SK-N-SH (cell line): ENCODE results near the gene TRMU. TPM values are rescaled to one million over a fixed set of nuclear protein-coding genes. Genes with fewer than 3 reads are reported as not detected.

Experiments
- CTCF ChIA-PET: fragments of 300-600, 350-600 bp; formaldehyde crosslinking; extraction: SDS; loops from one replicate; lab custom pipeline; 2021; lab: Yijun Ruan, JAX
- POLR2A ChIA-PET: fragments of 350-600 bp; sonication (Branson Sonifier 250); formaldehyde crosslinking; extraction: SDS; loops from one replicate; lab custom pipeline; 2020; ENCODE audit warnings: antibody characterized with exemption, inconsistent platforms; lab: Yijun Ruan, JAX
- DNase-seq: peaks from one replicate; pipeline ENCODE4 v3.0.0; 2012
- H2AFZ ChIP-seq: fragments of 200-600 bp; sonication (generic); 2 replicates; pipeline ENCODE4 v1.8.1; 2016; ENCODE audit warnings: antibody characterized with exemption, mild to moderate bottlenecking, low read depth
- H3F3A ChIP-seq: fragments of 200-600 bp; sonication (generic); replicated peaks from 2 replicates; pipeline ENCODE3; 2016; ENCODE audit warnings: antibody characterized with exemption, mild to moderate bottlenecking; ENCODE audit not compliant: insufficient read depth
- H3K27ac ChIP-seq, 2 experiments: fragments of 200-500 bp in 1 of 2; fragments of 200-600 bp in 1 of 2; sonication (Bioruptor generic) in 1 of 2; sonication (generic), shearing (Covaris generic) in 1 of 2; 2 replicates each; pipeline versions ENCODE4 v1.5.1 to v1.6.1; 2014 to 2016; ENCODE audit warnings: low read depth in 2 of 2, inconsistent platforms in 1 of 2, low read length in 1 of 2, mild to moderate bottlenecking in 1 of 2, mixed read lengths in 1 of 2
- H3K27me3 ChIP-seq: fragments of 200-600 bp; sonication (generic), shearing (Covaris generic); 2 replicates; pipeline ENCODE4 v1.6.1; 2016; ENCODE audit warnings: mixed run types; ENCODE audit not compliant: insufficient read depth
- H3K36me3 ChIP-seq, 2 experiments: fragments of 200-500 bp in 1 of 2; fragments of 200-600 bp in 1 of 2; sonication (Bioruptor generic) in 1 of 2; sonication (generic) in 1 of 2; replicated peaks in 1 of 2; 2 replicates each; pipeline versions ENCODE3 to v1.5.1; 2014 to 2016; ENCODE audit warnings: low read length in 1 of 2, mild to moderate bottlenecking in 1 of 2; ENCODE audit not compliant: insufficient read depth in 2 of 2, control insufficient read depth in 1 of 2
- H3K4me1 ChIP-seq, 2 experiments: fragments of 200-500 bp in 1 of 2; fragments of 200-600 bp in 1 of 2; sonication (Bioruptor generic) in 1 of 2; sonication (generic), shearing (Covaris generic) in 1 of 2; 2 replicates each; pipeline versions ENCODE4 v1.5.1 to v1.6.1; 2014 to 2016; ENCODE audit warnings: low read depth in 1 of 2, low read length in 1 of 2, mixed run types in 1 of 2; ENCODE audit not compliant: insufficient read depth in 2 of 2, control insufficient read depth in 1 of 2
- H3K4me2 ChIP-seq: fragments of 200-600 bp; sonication (generic), shearing (Covaris generic); 2 replicates; pipeline ENCODE4 v1.6.1; 2017; ENCODE audit warnings: mixed run types
- H3K4me3 ChIP-seq, 2 experiments: fragments of 200-500 bp in 1 of 2; fragments of 200-600 bp in 1 of 2; sonication (Bioruptor generic) in 1 of 2; sonication (generic), shearing (Covaris generic) in 1 of 2; 2 replicates each; pipeline versions ENCODE4 v1.5.1 to v1.8.1; 2014 to 2016; ENCODE audit warnings: low read depth in 2 of 2, inconsistent platforms in 1 of 2, low read length in 1 of 2, mild to moderate bottlenecking in 1 of 2, mixed read lengths in 1 of 2, moderate library complexity in 1 of 2
- H3K79me2 ChIP-seq: fragments of 200-600 bp; sonication (generic); 2 replicates; pipeline ENCODE4 v1.8.1; 2017; ENCODE audit warnings: mild to moderate bottlenecking; ENCODE audit not compliant: insufficient read depth
- H3K9ac ChIP-seq: fragments of 200-600 bp; sonication (generic); 2 replicates; pipeline ENCODE4 v1.6.1; 2017; ENCODE audit warnings: mixed run types
- H3K9me2 ChIP-seq: fragments of 200-600 bp; sonication (generic); 2 replicates; pipeline ENCODE4 v1.6.1; 2017; ENCODE audit warnings: mixed run types
- H3K9me3 ChIP-seq: fragments of 200-600 bp; sonication (generic); 2 replicates; pipeline ENCODE4 v1.6.1; 2017; ENCODE audit warnings: mixed run types, mild to moderate bottlenecking, moderate library complexity
- H4K20me1 ChIP-seq: fragments of 200-600 bp; sonication (generic); 2 replicates; pipeline ENCODE4 v1.6.1; 2017; ENCODE audit warnings: mild to moderate bottlenecking, mixed run types; ENCODE audit not compliant: insufficient read depth
- CHD2 ChIP-seq: fragments of 150-350 bp; IDR thresholded peaks from 2 replicates; pipeline ENCODE4 v1.6.1; 2018; ENCODE audit warnings: low read length; ENCODE audit not compliant: partially characterized antibody
- EZH2phosphoT487 ChIP-seq: fragments of 200-600 bp; sonication (generic); IDR thresholded peaks from 2 replicates; pipeline ENCODE4 v1.6.1; 2017; ENCODE audit warnings: low read depth, mixed run types, mild to moderate bottlenecking, antibody characterized with exemption, moderate library complexity, borderline replicate concordance
- FOXJ3 ChIP-seq: sonication (generic); formaldehyde crosslinking; IDR thresholded peaks from 2 replicates; pipeline ENCODE4 v1.5.1; 2020; ENCODE audit warnings: mild to moderate bottlenecking, missing genetic modification reagents
- FOXM1 ChIP-seq: IDR thresholded peaks from 2 replicates; pipeline ENCODE4 v1.4.0; 2012; ENCODE audit warnings: low read depth, mild to moderate bottlenecking
- GATA2 ChIP-seq: sonication (generic); formaldehyde crosslinking; IDR thresholded peaks from 2 replicates; pipeline ENCODE4 v1.5.0; 2020; ENCODE audit warnings: mild to moderate bottlenecking, missing genetic modification reagents
- MEF2A ChIP-seq: IDR thresholded peaks from 2 replicates; pipeline ENCODE4 v1.4.0; 2012; ENCODE audit warnings: low read depth, borderline replicate concordance
- POLR2AphosphoS5 ChIP-seq: IDR thresholded peaks from 2 replicates; pipeline ENCODE4 v1.6.1; 2012; ENCODE audit warnings: low read depth, low read length
- RFX5 ChIP-seq: IDR thresholded peaks from 2 replicates; pipeline ENCODE4 v1.6.1; 2012; ENCODE audit warnings: mild to moderate bottlenecking, improper control_type of control experiment, low read length
- SMC3 ChIP-seq: IDR thresholded peaks from 2 replicates; pipeline ENCODE4 v1.6.1; 2012; ENCODE audit warnings: low read depth, low read length, improper control_type of control experiment
- TAF1 ChIP-seq: IDR thresholded peaks from 2 replicates; pipeline ENCODE4 v1.6.1; 2012; ENCODE audit warnings: low read depth, mild to moderate bottlenecking, low read length, moderate library complexity, borderline replicate concordance
- TCF12 ChIP-seq: IDR thresholded peaks from 2 replicates; pipeline ENCODE4 v1.4.0; 2012
- WGBS: methylation state at CpG from one replicate; pipeline ENCODE4 v1.1.6; 2017; ENCODE audit warnings: low lambda C conversion rate; 5-methylcytosine and 5-hydroxymethylcytosine counted together
- polyA plus RNA-seq, 3 experiments: library from polyadenylated mRNA; depleted of rRNA; stranded (reverse); fragments of >200 nt; gene quantifications; 2 replicates each; pipeline ENCODE4 v1.2.3, GENCODE V29; 2012
- TF ChIP-seq, protein P1 (sequence below): IDR thresholded peaks from 2 replicates; pipeline ENCODE4; 2012
- TF ChIP-seq, protein P2 (sequence below): IDR thresholded peaks from 2 replicates; pipeline ENCODE4 v1.4.0; 2012; ENCODE audit warnings: low read depth, borderline replicate concordance
- TF ChIP-seq, protein P3 (sequence below): fragments of 150-350 bp; IDR thresholded peaks from 2 replicates; pipeline ENCODE4 v1.6.1; 2017; ENCODE audit warnings: antibody characterized with exemption, low read length, low read depth, borderline replicate concordance
- TF ChIP-seq, protein P4 (sequence below): fragments of 200-600 bp; sonication (generic); IDR thresholded peaks from 2 replicates; pipeline ENCODE4 v1.6.1; 2017; ENCODE audit warnings: antibody characterized with exemption, mild to moderate bottlenecking, moderate library complexity
- TF ChIP-seq, protein P5 (sequence below): IDR thresholded peaks from 2 replicates; pipeline ENCODE4 v1.6.1; 2012; ENCODE audit warnings: mild to moderate bottlenecking, low read depth, low read length, moderate library complexity

The TRMU gene
- polyA plus RNA-seq, 1 of the 3 experiments (the other 2 are of a cell fraction): 47.1 TPM

DNA sequence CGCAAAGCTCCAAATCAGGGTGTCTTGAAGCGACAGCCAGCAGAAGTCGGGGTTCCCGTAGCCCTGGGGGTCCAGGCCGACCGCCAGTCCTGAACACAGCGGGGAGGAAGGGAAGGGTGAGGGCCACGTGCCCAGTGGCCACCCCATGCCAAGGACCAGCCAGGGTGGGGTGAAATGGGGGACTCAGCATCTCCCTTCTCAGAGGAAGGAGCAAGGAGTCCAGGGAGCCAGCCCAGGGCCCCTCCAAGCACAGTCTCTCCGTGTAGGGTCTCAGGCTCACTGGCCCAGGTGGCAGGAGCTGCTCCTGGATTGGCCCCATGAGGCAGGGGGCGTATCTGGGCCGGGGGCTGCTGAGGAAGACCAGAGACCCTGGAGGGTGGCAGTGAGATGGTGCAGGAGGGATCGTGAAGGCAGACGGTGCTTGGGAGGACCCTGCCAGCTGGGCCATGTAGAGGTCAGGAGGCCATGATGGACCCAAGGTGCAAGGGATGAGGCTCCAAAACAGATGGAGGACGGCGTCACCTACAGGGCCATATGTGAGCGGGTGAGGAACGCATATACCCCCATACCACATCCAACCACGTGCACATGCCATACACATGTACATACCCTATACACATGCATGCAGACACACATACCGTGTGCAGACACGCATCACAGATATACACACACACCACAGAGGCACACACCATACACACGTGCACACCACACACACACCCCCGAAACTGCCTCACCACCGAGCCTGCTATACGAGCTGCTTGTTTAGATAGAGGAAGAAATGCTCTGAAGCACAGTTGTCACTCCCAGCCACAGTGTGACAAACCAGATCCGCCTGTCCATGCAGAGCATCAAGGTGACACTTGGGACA lies 34.4 kb downstream of the TRMU start:
- Histone ChIP-seq H3K9me3 (no peaks in the 10 kb centered on the region), H3K4me2 (no peak overlapping the region), H4K20me1 (no peaks in the 10 kb centered on the region), H3F3A (no peaks in the 10 kb centered on the region), H3K4me3 (no peak overlapping the region), H2AFZ (no peak overlapping the region), H3K9me2 (no peaks in the 10 kb centered on the region), H3K9ac (no peak overlapping the region), H3K79me2 (no peaks in the 10 kb centered on the region), H3K27ac (no peak overlapping the region), H3K27me3 (no peaks in the 10 kb centered on the region), H3K4me1 (no peaks in the 10 kb centered on the region; a peak in 1 of 4 replicates), H3K36me3 (no peaks in the 10 kb centered on the region)
- POLR2A ChIA-PET: interaction anchor here (0.5 kb wide), 1 partner anchor 9 kb away, joined by 3 read pairs; no protein-coding TSS in a partner anchor
- DNase-seq: no peak
- CTCF ChIA-PET: interaction anchor here (0.5 to 3.2 kb wide), 4 partner anchors 15 to 222 kb away, joined by 3 to 30 read pairs (median 6); no protein-coding TSS in a partner anchor
- TF ChIP-seq EZH2phosphoT487: no peak
- no peak for TF ChIP-seq SMC3
- TF ChIP-seq RFX5: no peak
- TF ChIP-seq, protein P1, sequence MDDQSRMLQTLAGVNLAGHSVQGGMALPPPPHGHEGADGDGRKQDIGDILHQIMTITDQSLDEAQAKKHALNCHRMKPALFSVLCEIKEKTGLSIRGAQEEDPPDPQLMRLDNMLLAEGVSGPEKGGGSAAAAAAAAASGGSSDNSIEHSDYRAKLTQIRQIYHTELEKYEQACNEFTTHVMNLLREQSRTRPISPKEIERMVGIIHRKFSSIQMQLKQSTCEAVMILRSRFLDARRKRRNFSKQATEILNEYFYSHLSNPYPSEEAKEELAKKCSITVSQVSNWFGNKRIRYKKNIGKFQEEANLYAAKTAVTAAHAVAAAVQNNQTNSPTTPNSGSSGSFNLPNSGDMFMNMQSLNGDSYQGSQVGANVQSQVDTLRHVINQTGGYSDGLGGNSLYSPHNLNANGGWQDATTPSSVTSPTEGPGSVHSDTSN: no peak
- no peak for TF ChIP-seq POLR2AphosphoS5
- no peak for TF ChIP-seq CHD2
- TF ChIP-seq FOXM1: no peak
- whole genome bisulfite sequencing: 67% methylated on average over 22 of the region's 25 CpGs

DNA sequence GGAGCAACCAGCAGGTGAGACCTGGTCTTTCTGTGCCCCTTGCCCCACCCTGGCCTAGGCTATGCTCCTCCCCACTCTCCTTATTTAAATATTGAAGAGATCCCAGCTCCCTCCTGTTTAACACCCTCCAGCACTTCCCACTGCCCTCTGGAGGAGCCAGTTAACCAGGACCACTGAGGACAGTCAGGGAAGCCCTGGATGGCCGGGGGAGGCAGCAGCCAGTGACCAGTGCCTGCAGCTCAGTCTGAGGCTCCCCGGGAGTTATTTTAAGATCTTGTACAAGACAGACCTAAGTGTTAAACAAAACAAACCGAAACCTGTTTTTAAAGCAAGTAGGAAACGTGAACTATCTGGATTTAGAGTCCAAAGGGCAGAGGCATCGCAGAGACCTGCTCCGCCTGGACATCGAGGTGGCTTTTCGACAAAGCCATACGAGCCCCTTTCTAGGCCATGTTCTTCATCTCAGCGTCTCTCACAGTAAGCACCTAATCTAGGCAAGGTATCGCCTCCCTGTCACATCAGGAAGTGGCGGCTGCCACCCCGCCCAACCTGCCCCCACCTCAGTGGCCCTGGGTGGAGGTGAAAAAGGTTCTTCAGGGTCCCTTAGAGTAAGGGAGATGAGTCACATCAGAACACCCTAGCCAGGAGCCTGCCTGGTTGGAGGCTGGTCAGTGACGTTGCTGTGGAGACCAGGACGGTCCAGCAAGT lies 35.2 kb downstream of the TRMU start:
- Histone ChIP-seq H3K9me3 (no peaks in the 10 kb centered on the region; the same call in 1 of the 2 replicates), H3K4me2 (no peak overlapping the region), H3K4me1 (no peaks in the 10 kb centered on the region; a peak in 1 of 4 replicates), H3K79me2 (no peaks in the 10 kb centered on the region), H3K27ac (no peak overlapping the region), H3K27me3 (no peaks in the 10 kb centered on the region), H3K9ac (no peak overlapping the region), H2AFZ (no peak overlapping the region), H3K9me2 (no peaks in the 10 kb centered on the region), H3K4me3 (no peak overlapping the region), H3K36me3 (no peaks in the 10 kb centered on the region), H3F3A (no peaks in the 10 kb centered on the region), H4K20me1 (no peaks in the 10 kb centered on the region)
- ChIA-PET POLR2A (interaction anchor here (0.5 kb wide), 1 partner anchor 10 kb away, joined by 3 read pairs; no protein-coding TSS in a partner anchor), CTCF (interaction anchor here (1.2 to 2.2 kb wide), 2 partner anchors 171 to 172 kb away, joined by 3 to 8 read pairs; no protein-coding TSS in a partner anchor)
- WGBS: 79% methylated on average over 15 of the region's 15 CpGs
- DNase-seq: no peak
- no peak for TF ChIP-seq SMC3
- TF ChIP-seq, protein P2, sequence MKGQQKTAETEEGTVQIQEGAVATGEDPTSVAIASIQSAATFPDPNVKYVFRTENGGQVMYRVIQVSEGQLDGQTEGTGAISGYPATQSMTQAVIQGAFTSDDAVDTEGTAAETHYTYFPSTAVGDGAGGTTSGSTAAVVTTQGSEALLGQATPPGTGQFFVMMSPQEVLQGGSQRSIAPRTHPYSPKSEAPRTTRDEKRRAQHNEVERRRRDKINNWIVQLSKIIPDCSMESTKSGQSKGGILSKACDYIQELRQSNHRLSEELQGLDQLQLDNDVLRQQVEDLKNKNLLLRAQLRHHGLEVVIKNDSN: no peak
- no peak for TF ChIP-seq GATA2 (CRISPR knock-in tag)
- TF ChIP-seq, protein P3, sequence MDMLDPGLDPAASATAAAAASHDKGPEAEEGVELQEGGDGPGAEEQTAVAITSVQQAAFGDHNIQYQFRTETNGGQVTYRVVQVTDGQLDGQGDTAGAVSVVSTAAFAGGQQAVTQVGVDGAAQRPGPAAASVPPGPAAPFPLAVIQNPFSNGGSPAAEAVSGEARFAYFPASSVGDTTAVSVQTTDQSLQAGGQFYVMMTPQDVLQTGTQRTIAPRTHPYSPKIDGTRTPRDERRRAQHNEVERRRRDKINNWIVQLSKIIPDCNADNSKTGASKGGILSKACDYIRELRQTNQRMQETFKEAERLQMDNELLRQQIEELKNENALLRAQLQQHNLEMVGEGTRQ: no peak
- no peak for TF ChIP-seq TAF1
- TF ChIP-seq, protein P4, sequence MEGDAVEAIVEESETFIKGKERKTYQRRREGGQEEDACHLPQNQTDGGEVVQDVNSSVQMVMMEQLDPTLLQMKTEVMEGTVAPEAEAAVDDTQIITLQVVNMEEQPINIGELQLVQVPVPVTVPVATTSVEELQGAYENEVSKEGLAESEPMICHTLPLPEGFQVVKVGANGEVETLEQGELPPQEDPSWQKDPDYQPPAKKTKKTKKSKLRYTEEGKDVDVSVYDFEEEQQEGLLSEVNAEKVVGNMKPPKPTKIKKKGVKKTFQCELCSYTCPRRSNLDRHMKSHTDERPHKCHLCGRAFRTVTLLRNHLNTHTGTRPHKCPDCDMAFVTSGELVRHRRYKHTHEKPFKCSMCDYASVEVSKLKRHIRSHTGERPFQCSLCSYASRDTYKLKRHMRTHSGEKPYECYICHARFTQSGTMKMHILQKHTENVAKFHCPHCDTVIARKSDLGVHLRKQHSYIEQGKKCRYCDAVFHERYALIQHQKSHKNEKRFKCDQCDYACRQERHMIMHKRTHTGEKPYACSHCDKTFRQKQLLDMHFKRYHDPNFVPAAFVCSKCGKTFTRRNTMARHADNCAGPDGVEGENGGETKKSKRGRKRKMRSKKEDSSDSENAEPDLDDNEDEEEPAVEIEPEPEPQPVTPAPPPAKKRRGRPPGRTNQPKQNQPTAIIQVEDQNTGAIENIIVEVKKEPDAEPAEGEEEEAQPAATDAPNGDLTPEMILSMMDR: no peak
- TF ChIP-seq TCF12: no peak
- no peak for TF ChIP-seq MEF2A
- no peak for TF ChIP-seq FOXJ3 (CRISPR knock-in tag)
- TF ChIP-seq POLR2AphosphoS5: no peak
- TF ChIP-seq CHD2: no peak
- TF ChIP-seq, protein P5, sequence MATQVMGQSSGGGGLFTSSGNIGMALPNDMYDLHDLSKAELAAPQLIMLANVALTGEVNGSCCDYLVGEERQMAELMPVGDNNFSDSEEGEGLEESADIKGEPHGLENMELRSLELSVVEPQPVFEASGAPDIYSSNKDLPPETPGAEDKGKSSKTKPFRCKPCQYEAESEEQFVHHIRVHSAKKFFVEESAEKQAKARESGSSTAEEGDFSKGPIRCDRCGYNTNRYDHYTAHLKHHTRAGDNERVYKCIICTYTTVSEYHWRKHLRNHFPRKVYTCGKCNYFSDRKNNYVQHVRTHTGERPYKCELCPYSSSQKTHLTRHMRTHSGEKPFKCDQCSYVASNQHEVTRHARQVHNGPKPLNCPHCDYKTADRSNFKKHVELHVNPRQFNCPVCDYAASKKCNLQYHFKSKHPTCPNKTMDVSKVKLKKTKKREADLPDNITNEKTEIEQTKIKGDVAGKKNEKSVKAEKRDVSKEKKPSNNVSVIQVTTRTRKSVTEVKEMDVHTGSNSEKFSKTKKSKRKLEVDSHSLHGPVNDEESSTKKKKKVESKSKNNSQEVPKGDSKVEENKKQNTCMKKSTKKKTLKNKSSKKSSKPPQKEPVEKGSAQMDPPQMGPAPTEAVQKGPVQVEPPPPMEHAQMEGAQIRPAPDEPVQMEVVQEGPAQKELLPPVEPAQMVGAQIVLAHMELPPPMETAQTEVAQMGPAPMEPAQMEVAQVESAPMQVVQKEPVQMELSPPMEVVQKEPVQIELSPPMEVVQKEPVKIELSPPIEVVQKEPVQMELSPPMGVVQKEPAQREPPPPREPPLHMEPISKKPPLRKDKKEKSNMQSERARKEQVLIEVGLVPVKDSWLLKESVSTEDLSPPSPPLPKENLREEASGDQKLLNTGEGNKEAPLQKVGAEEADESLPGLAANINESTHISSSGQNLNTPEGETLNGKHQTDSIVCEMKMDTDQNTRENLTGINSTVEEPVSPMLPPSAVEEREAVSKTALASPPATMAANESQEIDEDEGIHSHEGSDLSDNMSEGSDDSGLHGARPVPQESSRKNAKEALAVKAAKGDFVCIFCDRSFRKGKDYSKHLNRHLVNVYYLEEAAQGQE: no peak
